NB4 (cell line): ENCODE results near the gene SLC22A13.

Source experiments
- DNase-seq: peaks from one replicate; pipeline ENCODE4 v3.0.0; 2010; ENCODE audit warnings: low read depth
- H3K4me3 ChIP-seq: one replicate; pipeline ENCODE4 v1.5.1; 2011; ENCODE audit warnings: mild to moderate bottlenecking, low read depth, low read length, moderate library complexity
- MYC ChIP-seq: IDR thresholded peaks from 2 replicates; pipeline ENCODE4 v1.6.1; 2011; ENCODE audit warnings: low read depth, low read length
- POLR2A ChIP-seq: IDR thresholded peaks from 2 replicates; pipeline ENCODE4 v1.6.1; 2011; ENCODE audit warnings: mild to moderate bottlenecking; ENCODE audit not compliant: insufficient read length; ENCODE audit errors: extremely low read depth
- TF ChIP-seq, protein P1 (sequence below): IDR thresholded peaks from 2 replicates; pipeline ENCODE4 v1.6.1; 2011; ENCODE audit warnings: low read depth, low read length
- TF ChIP-seq, protein P2 (sequence below): IDR thresholded peaks from one replicate; pipeline ENCODE4 v1.5.1; 2012; ENCODE audit warnings: low read depth, low read length

The SLC22A13 gene

GRCh38 chr3:38311941-38312340 lies 46.3 kb downstream of the SLC22A13 start:
- TF ChIP-seq, protein P1, sequence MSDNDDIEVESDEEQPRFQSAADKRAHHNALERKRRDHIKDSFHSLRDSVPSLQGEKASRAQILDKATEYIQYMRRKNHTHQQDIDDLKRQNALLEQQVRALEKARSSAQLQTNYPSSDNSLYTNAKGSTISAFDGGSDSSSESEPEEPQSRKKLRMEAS: no peak
- TF ChIP-seq, protein P2, sequence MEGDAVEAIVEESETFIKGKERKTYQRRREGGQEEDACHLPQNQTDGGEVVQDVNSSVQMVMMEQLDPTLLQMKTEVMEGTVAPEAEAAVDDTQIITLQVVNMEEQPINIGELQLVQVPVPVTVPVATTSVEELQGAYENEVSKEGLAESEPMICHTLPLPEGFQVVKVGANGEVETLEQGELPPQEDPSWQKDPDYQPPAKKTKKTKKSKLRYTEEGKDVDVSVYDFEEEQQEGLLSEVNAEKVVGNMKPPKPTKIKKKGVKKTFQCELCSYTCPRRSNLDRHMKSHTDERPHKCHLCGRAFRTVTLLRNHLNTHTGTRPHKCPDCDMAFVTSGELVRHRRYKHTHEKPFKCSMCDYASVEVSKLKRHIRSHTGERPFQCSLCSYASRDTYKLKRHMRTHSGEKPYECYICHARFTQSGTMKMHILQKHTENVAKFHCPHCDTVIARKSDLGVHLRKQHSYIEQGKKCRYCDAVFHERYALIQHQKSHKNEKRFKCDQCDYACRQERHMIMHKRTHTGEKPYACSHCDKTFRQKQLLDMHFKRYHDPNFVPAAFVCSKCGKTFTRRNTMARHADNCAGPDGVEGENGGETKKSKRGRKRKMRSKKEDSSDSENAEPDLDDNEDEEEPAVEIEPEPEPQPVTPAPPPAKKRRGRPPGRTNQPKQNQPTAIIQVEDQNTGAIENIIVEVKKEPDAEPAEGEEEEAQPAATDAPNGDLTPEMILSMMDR: no peak
- TF ChIP-seq MYC (no peak), POLR2A (no peak)
- no peak overlapping the region for H3K4me3 ChIP-seq
- DNase-seq: no peak

GRCh38 chr3:38312356-38312755 lies 46.7 kb downstream of the SLC22A13 start:
- H3K4me3 ChIP-seq: no peak overlapping the region
- TF ChIP-seq POLR2A (no peak), MYC (no peak)
- TF ChIP-seq, protein P1: no peak
- TF ChIP-seq, protein P2: no peak
- DNase-seq: no peak

GRCh38 chr3:38313263-38313662 lies 47.7 kb downstream of the SLC22A13 start:
- no peak overlapping the region for H3K4me3 ChIP-seq
- DNase-seq: no peak
- TF ChIP-seq, protein P1: no peak
- TF ChIP-seq MYC (no peak), POLR2A (no peak)
- TF ChIP-seq, protein P2: no peak

- H3K4me3 ChIP-seq: no peak overlapping the region
- TF ChIP-seq MYC: no peak
- TF ChIP-seq, protein P2: no peak
- TF ChIP-seq, protein P1: no peak
- no peak for TF ChIP-seq POLR2A
- DNase-seq: no peak
Measured at GRCh38 chr3:38313695-38314094, 48.1 kb downstream of the SLC22A13 start.

DNA sequence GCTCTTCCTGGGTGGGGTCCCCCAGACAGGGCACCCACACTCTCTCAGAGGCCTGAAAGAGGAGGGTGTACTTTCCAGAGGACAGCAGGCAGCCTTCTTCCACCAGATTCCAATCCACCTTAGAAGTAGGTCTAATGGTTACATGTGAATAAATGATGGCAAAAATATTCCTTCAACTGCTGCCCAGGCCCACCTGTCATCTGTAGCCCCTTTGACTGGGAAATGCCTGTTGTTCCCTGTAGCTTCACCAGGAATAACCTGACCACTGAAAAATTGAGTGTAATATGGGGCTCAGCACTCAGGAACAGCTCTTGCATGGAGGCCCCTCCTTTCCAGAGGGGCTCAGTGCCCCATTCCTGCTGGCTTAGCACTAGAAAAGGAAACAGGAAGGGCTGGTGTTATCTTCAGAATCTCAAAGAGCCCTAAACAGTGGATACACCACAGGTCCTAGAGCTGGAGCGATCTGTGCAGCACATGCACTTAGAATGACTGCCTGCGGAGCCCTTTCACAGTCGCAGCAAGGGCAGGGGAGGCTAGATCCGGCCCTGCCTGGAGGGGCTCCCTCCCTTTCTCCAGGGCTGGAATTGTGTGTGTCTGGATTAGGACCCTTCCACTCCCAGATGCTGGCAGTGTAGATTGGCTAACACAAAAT lies 48.6 kb downstream of the SLC22A13 start:
- TF ChIP-seq POLR2A (no peak), MYC (no peak)
- TF ChIP-seq, protein P1: no peak
- TF ChIP-seq, protein P2: no peak
- no peak overlapping the region for H3K4me3 ChIP-seq
- DNase-seq: no peak

DNA sequence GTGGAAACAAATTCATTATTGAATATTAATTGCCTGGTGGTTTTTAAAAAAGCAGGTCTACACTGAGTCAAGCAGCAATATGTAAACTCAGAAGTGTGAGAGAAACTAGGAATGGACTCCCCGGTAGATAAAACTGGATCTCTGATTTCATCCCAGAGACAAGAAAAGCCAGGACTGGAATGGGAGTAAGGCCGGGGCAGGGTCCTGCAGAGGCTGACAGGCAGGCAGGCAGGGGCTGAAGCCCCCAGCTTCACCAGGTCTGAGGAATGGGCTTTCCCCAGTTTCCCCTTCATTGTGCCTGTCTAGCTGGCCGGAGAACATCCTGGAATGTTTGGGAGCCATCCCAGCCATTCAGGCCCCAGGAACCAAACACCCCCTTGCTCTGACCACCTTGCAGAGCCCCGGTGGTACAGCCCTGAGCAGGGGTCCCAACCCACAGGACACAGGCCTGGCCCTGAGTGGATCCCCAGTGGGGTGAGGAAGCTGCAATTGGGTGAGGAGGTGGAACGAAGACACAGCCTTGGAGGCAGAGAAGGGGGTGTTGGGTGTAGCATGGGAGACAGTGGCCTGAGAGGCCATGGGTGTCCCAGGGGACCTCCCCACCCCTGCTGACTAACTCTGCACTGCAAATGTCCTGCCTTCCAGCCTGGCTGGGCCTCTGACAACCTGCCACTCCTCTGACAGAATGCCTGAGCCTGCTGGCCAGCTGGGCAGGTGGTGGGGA lies 49.3 kb downstream of the SLC22A13 start:
- no peak overlapping the region for H3K4me3 ChIP-seq
- TF ChIP-seq, protein P1: no peak
- TF ChIP-seq POLR2A (no peak), MYC (no peak)
- TF ChIP-seq, protein P2: no peak
- DNase-seq: no peak
